OCI-LY7 (cell line): ENCODE results near the gene MSH2.
"Not testable (repeated sequence)": the region's sequence is repeated elsewhere in the genome, so short reads cannot be mapped to it uniquely, and the experiment has no call there.

Experiments
- EZH2phosphoT487 ChIP-seq: fragments of 200-600 bp; sonication (generic); IDR thresholded peaks from 2 replicates; pipeline ENCODE4 v1.6.1; 2018; ENCODE audit warnings: low read depth, borderline replicate concordance, mild to moderate bottlenecking, mixed run types, antibody characterized with exemption, low read length, moderate library complexity, mixed read lengths
- TF ChIP-seq, protein P1 (sequence below): fragments of 200-600 bp; sonication (generic); conservative IDR thresholded peaks from 2 replicates; pipeline ENCODE4 v1.5.1; 2014; ENCODE audit warnings: mild to moderate bottlenecking, antibody characterized with exemption, low read length, moderate library complexity, mixed read lengths

DNA sequence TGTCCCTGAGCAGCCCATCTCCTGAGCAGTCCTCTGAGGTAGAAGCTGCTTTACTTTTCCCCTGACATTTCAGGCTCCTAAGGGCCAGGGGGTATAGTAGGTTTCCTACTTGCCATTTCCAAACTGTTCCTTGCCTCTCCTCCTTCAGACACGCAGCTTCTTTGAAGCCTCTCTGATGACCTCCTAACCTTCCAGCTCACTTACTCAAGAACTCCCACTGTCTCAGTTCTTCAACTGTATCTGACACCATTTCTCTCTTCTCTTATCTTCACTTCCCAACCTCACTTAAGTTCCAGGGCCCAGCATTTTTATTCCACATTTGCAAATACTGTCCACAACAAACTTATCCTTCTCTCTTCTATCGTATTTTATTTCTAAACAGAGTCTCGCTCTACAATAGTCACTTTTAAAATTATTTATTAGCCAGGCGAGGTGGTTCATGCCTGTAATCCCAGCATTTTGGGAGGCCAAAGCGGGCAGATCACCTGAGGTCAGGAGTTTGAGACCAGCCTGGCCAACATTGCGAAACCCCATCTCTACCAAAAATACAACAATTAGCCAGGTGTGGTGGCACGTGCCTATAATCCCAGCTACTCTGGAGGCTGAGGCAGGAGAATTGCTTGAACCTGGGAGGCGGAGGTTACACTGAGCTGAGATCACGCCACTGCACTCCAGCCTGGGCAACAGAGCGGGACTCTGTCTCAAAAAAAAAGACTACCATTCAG lies 41.3 kb upstream of the MSH2 start:
- TF ChIP-seq, protein P1, sequence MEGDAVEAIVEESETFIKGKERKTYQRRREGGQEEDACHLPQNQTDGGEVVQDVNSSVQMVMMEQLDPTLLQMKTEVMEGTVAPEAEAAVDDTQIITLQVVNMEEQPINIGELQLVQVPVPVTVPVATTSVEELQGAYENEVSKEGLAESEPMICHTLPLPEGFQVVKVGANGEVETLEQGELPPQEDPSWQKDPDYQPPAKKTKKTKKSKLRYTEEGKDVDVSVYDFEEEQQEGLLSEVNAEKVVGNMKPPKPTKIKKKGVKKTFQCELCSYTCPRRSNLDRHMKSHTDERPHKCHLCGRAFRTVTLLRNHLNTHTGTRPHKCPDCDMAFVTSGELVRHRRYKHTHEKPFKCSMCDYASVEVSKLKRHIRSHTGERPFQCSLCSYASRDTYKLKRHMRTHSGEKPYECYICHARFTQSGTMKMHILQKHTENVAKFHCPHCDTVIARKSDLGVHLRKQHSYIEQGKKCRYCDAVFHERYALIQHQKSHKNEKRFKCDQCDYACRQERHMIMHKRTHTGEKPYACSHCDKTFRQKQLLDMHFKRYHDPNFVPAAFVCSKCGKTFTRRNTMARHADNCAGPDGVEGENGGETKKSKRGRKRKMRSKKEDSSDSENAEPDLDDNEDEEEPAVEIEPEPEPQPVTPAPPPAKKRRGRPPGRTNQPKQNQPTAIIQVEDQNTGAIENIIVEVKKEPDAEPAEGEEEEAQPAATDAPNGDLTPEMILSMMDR, result not testable (repeated sequence)
- not testable (repeated sequence) for TF ChIP-seq EZH2phosphoT487
